ENCODE data around the gene SCAMP5.
A peak's percentile ranks its signal among the peaks of the same experiment; 100 is the strongest.

Gene SCAMP5

DNA sequence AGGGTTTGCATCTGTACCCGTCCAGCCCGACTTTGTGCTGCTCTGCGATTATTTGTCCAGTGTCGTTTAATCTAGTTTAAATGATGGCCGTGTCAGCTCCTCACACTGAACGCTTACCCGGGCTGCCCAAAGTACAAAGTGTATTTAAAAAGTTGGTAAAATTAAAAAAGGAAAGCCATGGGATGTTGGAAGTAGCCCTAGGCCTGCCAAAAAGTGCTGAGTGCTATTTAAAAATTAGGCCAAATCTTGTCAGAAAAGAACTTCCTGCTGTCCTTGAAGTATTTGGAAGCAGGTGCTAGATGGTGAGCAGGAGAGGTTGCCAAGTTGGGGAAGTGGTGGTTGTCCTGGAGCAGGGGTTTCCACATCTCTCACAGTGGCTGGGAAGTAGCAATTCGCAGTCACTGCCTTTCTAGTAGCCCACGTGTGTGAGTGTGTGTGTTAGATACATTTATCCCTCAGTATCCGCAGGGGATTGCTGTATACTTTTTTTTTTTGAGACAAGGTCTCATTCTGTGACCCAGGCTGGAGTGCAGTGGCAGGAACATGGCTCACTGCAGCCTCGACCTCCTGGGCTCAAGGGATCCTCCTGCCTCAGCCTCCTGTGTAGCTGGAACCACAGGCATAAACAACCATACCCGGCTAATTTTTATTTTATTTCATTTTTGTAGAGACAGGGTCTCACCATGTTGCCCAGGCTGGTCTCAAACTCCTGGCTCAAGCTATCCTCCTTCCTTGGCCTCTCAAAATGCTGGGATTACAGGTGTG, 28.7 kb downstream of the SCAMP5 start:
- DNase-seq = no peak

GRCh38 chr15:75025107-75025506, 29.7 kb downstream of the SCAMP5 start:
- DNase-seq = no peak

DNA sequence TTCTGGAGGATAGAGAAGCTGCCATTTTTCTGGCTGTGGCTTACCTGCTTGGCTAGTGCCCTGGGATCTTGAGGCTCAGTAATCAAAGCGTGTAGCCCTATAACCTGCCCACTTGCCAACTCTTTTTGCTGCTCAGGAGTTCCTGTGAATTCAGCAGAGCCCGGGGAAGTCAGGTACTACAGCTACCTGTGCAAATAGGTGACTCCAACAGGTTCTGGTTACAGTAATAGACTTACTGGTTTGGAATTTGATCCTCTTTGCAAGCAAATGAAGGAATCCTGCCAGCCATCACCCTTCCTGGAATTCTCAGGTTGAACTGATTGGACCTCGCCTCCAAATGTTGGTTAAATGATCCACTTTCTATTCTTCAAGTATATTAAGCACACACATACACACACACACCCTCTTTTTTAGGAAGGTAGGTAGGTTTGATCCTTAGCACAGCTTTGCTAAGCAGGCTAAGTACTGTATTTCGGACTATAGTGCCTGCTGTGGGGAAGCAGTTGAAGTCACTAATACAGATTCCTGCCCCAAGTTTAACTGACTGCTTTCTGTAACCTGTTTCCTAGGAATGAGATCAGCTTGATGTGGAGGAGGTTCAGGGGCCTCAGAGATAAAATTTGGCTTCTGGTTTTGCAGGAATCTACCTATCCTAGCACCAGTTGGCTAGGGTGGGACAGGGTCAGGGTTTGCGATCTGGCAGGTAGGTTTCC, 30.3 kb downstream of the SCAMP5 start:
- no peak for DNase-seq

GRCh38 chr15:75027551-75027950, 32.2 kb downstream of the SCAMP5 start:
- DNase-seq = no peak

DNA sequence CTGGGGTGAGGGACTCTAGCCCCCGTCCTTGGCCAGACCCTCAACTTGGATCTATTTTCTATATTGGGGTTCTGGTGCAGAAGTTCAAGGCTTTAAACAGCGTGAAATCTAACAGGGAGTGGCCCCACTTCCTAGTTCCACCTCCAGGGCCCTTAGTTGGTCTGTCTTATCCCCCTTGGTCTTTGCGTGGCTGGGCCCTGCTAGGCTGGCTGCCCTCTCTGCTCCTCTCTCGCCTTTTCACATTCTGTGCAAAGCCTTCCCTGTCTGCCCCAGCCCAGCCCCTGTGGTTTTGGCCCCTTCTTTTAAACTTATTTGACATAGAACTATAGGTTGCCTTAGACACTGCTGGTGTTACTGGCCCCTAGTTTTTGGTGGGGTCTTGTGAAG, 33.6 kb downstream of the SCAMP5 start:
- DNase-seq = no peak

DNA sequence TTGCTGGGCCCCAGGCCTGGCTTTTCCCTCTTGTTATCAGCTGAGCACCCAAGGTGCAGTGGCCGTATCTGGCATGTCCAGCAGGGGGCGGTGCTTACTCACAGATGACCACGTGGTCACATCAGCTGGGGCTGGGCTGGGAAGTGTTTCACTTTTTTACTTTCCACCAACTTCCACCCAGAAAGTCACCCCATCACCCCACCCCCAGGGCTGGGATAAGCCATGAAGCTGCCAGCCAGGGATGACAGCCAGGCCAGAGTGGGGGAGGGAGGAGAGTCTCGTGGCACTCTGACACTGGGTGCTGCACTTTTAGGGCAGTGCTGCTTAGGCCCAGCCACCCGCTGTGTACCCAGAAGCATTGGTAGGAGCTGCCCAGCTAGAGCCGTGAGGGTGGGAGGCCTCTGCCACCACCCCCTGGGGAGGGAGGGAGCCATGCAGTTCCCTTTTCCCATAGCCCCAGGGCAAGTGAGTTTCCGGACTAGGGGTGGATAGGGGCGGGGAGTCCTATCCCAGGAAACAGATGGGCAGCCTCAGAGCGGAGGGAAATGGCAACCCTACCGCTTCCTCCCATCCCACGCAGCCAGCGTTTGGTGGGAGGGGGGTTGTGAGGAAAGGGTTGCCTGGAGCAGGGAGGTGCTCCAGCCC, 34.1 kb downstream of the SCAMP5 start:
- DNase-seq = peak; percentile 29

GRCh38 chr15:75030023-75030413, 34.7 kb downstream of the SCAMP5 start:
- DNase-seq = no peak

- no peak for DNase-seq
Measured at GRCh38 chr15:75030424-75030823, 35.1 kb downstream of the SCAMP5 start.

DNA sequence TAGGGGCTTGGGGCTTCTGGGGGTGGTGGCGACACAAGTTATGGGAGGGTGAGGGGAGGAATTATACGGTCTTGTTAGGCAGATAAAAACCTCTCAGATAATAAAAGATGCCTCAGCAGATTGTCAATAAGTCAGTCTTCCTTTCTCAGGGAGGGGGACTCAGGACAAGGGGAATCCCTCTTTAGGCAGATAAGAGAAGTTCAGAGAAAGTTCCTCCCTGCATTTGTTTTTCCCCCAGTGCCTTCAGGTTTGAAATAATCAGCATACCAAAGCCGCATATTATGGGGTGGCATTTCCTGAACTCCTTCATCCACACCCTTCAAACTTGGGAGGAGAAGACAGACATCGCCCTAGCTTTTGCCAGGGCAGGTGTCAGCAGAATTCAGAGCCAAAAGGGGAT, 36.5 kb downstream of the SCAMP5 start:
- DNase-seq = no peak

DNA sequence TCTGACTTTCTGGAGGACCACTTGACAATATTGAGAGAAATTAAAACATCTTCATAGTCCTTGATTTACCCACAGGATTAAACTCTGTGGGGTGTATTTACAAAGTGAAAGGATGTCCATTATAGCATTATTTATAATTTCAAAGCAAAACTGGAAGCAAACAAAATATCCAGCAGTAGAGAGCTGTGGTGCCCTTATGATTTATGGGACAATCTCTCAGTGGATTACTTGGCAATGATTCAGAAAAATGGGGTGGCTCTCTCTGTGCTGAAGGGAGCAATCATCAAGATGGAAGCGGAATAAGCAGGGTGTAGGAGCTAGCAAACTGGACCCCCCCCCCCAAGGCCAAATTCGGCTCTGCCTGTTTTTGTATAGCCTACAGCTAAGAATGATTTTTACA, 37.0 kb downstream of the SCAMP5 start:
- peak; percentile 5 for DNase-seq

- DNase-seq = no peak
Measured at GRCh38 chr15:75033809-75034208, 38.4 kb downstream of the SCAMP5 start.

DNA sequence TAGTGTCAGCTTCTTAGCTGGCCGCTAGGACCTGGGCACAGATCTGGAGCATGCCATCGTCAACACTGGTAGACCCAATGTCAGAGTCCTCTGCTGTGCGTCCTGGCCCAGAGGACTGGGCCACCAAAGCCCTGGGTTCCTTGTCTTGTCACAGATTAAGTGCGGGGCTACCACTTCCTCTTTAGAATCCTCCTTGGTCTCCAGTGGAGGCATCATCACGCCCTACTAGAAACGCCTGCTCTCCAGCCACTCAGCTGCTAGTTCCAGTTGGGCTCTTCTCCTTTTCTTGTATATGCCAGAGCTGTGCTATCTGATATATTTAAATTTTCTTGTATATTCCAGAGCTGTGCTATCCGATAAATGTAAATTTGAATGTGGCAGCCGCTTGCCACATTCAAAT, 39.3 kb downstream of the SCAMP5 start:
- DNase-seq = no peak

DNA sequence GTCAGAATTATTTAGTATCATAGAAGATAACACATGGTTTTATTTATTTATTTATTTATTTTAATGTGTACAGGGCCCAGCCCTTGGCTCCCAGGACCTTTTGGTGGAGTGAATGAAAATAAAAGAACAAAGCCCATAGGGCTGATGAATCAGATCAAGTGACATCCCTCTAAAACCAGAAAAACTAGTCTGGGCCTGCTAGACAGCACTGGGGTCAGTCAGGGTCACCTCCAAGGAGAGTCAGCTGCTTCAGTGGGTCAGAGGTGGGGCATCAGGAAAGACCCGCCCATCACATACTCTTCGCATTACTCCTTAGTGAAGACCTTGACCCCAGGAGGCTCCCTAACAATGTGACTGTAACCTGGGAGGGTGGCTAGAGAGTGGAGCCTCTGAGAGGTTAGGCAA, 40.9 kb downstream of the SCAMP5 start:
- DNase-seq = no peak

GRCh38 chr15:75037685-75038084, 42.3 kb downstream of the SCAMP5 start:
- no peak for DNase-seq

GRCh38 chr15:75038231-75038630, 42.9 kb downstream of the SCAMP5 start:
- DNase-seq = no peak

GRCh38 chr15:75042730-75043508, 47.6 kb downstream of the SCAMP5 start:
- no peak for DNase-seq

- no peak for DNase-seq
Measured at GRCh38 chr15:75043509-75044257, 48.3 kb downstream of the SCAMP5 start.

- no peak for DNase-seq
Measured at GRCh38 chr15:75044258-75044878, 49.0 kb downstream of the SCAMP5 start.

DNA sequence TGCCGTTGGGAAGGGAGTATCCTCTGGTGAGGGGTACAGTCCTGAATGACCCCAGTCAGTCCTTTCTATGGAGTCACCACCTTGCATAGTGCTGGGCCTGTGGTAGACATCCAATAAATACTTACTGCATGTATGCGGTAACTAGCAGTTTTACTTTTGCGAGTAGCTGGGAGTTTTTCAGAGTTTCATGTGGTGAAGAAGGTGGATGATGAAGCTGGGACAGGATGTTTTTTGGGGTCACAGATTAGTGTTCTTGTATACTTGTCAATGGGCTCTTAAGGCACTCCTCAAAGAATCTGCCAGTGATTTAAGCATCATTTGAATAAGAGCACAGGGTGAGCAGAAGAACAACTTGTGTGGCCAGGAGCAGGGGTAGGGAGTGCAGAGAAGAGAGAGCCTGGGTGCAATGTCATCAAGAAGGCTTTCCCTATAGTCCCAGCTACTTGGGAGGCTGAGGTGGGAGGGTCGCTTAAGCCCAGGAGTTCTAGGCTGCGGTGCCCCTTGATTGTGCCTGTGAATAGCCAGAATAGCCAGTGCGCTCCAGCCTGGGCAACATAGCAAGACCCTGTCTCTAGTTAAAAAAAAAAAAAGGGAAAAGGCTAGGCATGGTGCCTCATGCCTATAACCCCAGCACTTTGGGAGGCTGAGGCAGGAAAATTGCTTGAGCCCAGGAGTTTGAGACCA, 50.1 kb downstream of the SCAMP5 start:
- DNase-seq = no peak

- DNase-seq = no peak
Measured at GRCh38 chr15:75048394-75048793, 53.0 kb downstream of the SCAMP5 start.

GRCh38 chr15:75049392-75049791, 54.0 kb downstream of the SCAMP5 start:
- no peak for DNase-seq

All from NCI-H1417 treated with DMSO at 0.1 percent for 48 hours (cell line).